ENCODE results near the gene SKIC2. TPM values are rescaled to one million over a fixed set of nuclear protein-coding genes. Genes with fewer than 3 reads are reported as not detected.

The SKIC2 gene
- total RNA-seq, 4 donors from 2014 or later = 81.3 to 130 (median 107) TPM

- peak overlapping the region in 1 of 4 donors; percentile 19 for H3K27ac ChIP-seq
- H3K36me3 ChIP-seq = peaks cover 0 to 52% (median 0%) of the 10 kb centered on the region in 3 donors
- peak in 1 of 3 donors; percentile 37 for DNase-seq
- peaks cover 0 to 25% (median 12%) of the 10 kb centered on the region in 4 donors for H3K4me1 ChIP-seq
- H3K4me3 ChIP-seq = no peak overlapping the region
- H3K27me3 ChIP-seq = no peaks in the 10 kb centered on the region
- no peaks in the 10 kb centered on the region for H3K9me3 ChIP-seq
- TF ChIP-seq POLR2A (IDR thresholded peaks at IDR 0.05) (no peak), CTCF (IDR thresholded peaks at IDR 0.05) (no peak)
Measured at GRCh38 chr6:31969712-31970603, 11.0 kb downstream of the SKIC2 start.

- peak overlapping the region in 3 of 4 donors; percentile 70 to 91 (median 77) for H3K4me3 ChIP-seq
- H3K36me3 ChIP-seq = peaks cover 0 to 44% (median 0%) of the 10 kb centered on the region in 3 donors
- H3K27ac ChIP-seq = peak overlapping the region; percentile 87 to 98 (median 92)
- DNase-seq = peak in 1 of 3 donors; percentile 53
- no peaks in the 10 kb centered on the region for H3K9me3 ChIP-seq
- H3K4me1 ChIP-seq = peaks cover 0 to 25% (median 12%) of the 10 kb centered on the region in 4 donors
- TF ChIP-seq POLR2A (IDR thresholded peaks at IDR 0.05) (no peak), CTCF (IDR thresholded peaks at IDR 0.05) (no peak)
- H3K27me3 ChIP-seq = no peaks in the 10 kb centered on the region
Measured at GRCh38 chr6:31970604-31971271, 11.8 kb downstream of the SKIC2 start.

- Histone ChIP-seq H3K27me3 (no peaks in the 10 kb centered on the region), H3K4me3 (peak overlapping the region; percentile 70 to 91 (median 74)), H3K27ac (peak overlapping the region; percentile 87 to 98 (median 92)), H3K9me3 (no peaks in the 10 kb centered on the region), H3K4me1 (peaks cover 0 to 25% (median 12%) of the 10 kb centered on the region in 4 donors), H3K36me3 (peaks cover 0 to 37% (median 0%) of the 10 kb centered on the region in 3 donors)
- TF ChIP-seq CTCF (IDR thresholded peaks at IDR 0.05) (no peak), POLR2A (IDR thresholded peaks at IDR 0.05) (no peak)
- peak in 1 of 3 donors; percentile 51 for DNase-seq
Measured at GRCh38 chr6:31971279-31971992, 12.5 kb downstream of the SKIC2 start.

- peak; percentile 94 to 98 (median 96) for DNase-seq
- H3K27ac ChIP-seq = peak within 1 kb of the TSS; percentile 87 to 98 (median 92)
- TF ChIP-seq CTCF (IDR thresholded peaks at IDR 0.05) = no peak
- TF ChIP-seq POLR2A (IDR thresholded peaks at IDR 0.05) = peak; percentile 51 to 62
- H3K36me3 ChIP-seq = peaks cover 0 to 30% (median 0%) of the 10 kb centered on the region in 3 donors
- peaks cover 0 to 25% (median 12%) of the 10 kb centered on the region in 4 donors for H3K4me1 ChIP-seq
- H3K9me3 ChIP-seq = no peaks in the 10 kb centered on the region
- H3K4me3 ChIP-seq = peak within 1 kb of the TSS; percentile 70 to 91 (median 74)
- no peaks in the 10 kb centered on the region for H3K27me3 ChIP-seq
Measured at GRCh38 chr6:31971993-31972708, 13.2 kb downstream of the SKIC2 start, which contains the start of gene DXO. TSS of gene DXO (minus strand) at chr6:31972138. CDS start at chr6:31971675, 463 bp downstream.

Data from Peyer's patch (tissue), 4 donors.